Measurements from ENCODE around the gene ARHGAP1.
"Not testable (repeated sequence)": the region's sequence is repeated elsewhere in the genome, so short reads cannot be mapped to it uniquely, and the experiment has no call there.

ARHGAP1 gene

DNA sequence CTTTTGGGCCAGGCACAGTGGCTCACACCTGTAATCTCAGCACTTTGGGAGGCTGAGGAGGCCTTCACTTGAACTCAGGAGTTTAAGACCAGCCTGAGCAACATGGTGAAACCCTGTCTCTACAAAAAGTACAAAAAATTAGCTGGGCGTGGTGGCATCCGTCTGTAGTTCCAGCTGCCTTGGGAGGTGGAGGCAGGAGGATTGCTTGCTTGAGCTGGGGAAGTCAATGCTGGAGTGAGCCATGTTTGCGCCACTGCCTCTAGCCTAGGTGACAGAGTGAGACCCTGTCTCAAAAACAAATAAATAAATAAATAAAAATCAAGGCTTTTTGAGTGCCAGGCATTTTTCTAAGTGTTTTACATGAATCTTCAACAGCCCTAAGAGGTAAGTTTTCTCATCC is 29.9 kb downstream of the ARHGAP1 start:
- DNase-seq: not testable (repeated sequence)

DNA sequence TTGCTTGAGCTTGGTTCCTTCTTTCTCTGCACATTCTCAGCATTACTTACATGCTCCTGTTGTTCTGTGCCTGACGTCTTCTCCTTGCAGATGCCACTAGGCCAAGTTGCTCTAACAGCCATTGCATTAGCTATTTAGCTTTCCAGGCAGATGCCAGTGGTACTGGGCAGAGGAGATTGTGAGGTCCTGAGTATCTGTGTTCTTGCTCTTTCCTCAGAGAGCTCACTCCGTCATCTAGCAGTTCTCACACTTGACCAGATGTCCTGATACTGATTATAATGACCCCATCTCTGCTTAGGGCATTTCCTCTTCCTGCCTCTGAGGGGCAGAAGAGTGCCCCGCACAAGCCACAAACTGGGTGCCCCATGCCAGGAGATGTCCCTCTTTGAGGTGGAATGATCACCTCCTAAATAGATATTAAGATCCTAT is 30.7 kb downstream of the ARHGAP1 start:
- no peak for DNase-seq

DNA sequence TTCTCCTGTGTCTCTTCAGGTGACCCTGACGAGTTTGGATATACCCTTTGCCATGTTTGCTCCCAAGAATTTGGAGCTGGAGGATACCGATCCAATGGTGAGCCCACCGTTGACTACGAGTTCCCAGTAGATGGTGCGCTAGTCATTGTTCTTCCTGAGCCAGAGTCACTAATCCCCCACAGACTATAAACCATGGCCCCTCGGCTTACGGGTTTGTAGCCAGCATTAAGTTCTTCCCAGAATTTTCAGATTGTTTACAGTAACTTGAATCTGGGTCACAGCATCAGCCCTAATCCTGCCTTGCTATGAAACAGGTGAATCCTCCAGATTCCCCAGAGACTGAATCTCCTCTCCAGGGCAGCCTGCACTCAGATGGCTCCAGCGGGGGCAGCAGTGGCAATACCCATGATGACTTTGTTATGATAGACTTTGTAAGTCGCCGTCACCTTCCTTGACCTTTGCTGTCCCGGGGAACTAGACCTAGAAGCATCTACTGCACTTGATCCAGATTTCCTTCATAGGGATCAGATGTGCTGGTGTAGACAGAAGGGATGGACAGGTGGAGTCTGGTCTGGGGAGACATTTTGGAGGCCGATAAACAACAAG is 31.8 kb downstream of the ARHGAP1 start:
- DNase-seq: no peak

DNA sequence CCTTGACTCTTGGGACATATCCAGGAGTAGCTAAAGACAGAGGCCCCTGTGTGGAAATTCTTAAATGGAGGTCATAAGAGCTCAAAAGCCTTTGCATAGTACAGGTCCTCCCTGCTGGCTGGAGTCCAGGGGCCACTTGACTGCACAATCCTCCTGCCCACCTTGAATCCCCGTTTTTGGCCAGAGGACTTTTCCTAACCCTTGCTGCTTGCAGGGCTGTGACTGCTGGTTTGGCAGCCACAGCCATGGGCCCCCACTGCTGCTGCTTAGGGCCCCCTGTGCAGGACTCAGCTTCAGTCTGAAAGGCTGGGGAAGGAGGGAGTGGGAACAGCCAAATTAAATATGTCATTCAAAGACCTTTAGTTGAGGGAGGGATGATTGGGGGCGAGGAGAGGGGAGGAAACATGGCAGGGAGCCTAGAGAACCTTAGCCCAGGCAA is 33.4 kb downstream of the ARHGAP1 start:
- DNase-seq: no peak

DNA sequence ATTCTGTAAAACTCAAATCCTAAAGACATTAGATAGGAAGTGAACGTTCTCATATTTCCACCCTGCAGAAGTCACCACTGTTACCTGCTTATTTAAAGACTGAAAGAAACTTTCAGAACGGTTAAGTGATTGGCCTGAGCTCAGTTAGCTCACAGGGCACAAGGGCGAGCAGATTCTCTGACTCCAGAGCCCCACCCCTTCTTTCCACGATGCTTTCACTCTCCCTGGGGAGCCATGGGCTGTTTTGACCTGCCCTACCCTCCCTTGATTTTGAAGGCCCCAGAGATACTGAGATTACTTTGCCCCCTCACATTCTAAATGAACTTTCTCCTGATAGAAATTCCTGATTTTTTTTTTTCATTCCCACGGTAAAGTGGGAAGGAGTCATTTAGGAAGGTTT is 33.9 kb downstream of the ARHGAP1 start:
- DNase-seq: no peak

DNA sequence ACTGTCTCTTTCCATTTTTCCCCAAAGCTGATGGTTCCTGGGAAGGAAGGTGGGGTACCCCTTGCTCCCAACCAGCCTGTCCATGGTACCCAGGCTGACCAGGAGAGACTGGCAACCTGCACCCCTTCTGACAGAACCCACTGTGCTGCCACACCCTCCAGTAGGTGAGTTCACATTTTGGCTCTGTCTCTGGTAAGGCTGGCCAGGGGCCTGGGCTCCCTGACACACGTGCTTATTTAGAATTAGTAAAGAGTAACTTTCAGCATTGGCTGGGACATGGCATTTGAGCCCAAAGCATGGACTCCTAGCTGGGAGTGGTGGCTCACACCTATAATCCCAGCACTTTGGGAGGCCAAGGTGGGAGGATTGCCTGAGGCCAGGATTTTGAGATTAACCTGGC is 35.1 kb downstream of the ARHGAP1 start:
- DNase-seq: no peak

DNA sequence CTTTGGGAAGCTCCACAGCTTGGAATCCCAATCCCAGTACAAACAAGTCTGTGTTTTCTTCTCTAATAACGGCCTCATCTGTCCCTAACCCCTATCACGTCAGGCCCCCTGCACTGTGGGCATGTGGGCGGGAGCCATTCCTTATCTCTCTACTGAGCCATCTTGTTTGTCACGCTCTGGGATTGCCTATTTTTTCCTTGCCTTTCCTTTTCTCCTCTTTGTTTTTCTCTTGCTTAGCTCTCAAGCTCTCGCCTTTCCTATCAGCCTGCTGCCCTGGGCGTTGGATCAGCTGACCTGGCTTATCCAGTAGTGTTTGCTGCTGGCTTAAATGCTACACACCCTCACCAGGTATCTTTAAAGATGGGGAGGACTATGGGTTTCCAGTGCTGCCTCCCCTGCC is 35.8 kb downstream of the ARHGAP1 start:
- DNase-seq: no peak

DNA sequence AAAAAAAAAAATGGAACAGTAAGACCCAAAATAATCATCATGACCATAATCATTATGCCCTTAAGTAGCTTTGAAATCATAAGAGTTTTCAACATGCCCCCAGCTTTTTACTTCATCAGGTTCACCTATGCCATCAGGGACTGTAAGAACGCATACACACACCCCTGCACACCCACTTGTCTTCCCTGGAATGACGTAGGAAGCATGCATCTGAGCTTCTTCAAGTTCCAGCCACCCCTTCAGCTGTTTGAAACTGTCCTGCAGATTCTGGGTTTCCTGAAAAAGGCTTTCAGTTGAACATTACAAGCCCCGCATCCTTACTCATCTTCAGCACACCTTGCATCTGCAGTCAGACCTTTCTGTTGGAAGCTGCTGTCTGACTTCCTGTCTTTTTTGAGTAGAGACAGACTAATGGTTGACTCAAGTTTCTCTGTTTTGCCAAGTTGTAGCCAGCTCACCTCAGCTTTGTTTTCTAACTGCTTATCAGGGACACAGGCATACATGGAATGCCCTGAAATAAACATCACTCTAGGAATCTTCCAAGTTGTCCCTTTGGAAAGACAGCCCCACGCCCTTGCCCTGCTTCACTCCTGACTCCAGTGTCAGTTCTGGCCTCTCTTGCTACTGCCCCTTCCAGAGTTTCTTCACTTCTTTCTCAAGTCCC is 37.0 kb downstream of the ARHGAP1 start:
- no peak for DNase-seq

DNA sequence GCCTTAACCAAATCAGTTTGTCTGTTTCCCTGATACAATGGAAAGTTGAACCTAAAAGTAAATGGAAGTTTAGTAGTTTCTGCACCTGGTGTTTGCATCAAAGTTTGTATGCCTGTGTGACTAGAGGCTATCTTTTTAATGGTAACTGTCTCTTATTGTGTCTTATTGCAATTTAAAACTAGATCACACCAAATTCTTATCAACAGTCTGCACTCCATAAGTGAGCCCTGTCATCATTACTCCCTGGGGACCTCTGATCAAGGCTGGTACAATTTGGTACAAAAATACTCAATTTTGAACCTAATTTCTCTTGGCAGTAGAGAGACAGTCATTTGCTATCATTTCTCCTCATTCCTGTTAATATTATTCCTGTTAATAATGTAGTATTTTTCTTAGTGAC is 38.1 kb downstream of the ARHGAP1 start:
- no peak for DNase-seq

DNA sequence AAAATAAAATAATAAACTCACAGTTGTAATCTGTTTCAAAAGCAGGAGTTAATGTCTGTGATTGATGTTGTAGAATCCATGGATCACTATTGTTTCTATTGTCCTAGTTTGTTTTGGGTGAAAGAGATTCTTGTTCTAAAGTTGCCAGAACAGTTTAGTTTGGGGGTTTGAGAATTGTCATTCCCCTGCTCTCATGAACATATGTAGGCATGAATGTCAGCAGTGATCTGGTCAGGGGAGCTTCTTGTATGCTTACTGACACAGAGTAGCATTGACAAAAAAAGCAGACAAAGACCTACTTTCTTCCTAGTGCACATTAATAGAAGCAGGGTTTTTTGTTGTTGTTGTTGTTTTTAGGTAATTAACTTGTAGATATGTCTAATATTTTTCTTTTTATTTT is 38.6 kb downstream of the ARHGAP1 start:
- no peak for DNase-seq

DNA sequence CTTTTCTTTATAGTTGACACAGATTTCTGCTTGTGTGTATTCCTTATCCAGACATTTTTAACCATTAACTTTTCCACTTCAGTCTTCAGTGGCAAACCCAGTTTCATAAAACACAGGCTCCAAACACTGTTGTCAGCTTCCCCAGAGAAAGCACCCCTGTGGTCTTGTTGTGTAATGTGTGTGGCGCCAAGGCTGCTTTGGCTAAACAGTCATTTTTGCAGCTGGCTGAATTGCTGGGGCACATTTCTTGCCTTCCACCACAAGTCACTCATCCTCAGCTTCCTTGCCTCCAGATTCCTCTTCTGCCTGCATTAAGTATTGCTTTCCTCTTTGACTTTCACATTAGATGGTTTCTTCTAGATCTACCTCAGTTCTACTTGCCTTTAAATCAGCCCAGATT is 40.5 kb downstream of the ARHGAP1 start:
- DNase-seq: no peak

DNA sequence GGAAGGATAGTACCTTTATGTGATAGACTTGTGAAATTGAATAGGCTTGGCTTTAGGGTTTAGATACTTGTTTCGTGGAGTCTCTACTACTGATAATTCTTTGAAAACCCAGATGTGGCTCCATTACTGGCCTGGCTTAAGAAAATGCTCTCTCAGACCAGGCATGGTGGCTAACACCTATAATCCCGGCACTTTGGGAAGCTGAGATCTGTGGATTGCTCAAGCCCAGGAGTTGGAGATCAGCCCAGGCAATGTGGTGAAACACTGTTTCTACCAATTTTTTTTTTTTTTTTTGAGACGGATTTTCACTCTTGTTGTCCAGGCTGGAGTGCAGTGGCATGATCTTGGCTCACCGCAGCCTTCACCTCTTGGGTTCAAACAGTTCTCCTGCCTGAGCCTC is 42.2 kb downstream of the ARHGAP1 start:
- no peak for DNase-seq

DNA sequence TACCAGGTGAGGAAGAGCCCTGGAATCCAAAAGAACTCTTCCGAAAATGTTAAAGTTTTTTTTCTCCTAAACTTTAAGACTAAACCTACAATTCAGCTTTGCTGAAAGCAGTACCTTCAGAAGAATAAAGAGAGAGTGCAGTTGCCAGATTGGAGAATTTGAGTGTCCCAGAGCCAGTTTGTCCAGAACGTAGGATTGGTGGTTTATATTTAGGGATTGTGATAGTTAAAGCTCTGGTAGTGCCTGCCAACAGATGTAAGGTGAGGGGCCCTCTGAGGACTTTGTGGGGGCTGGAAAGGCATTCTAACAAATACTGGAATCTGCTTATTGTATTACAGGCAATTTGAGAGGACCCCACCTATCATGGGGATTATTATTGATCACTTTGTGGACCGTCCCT is 43.2 kb downstream of the ARHGAP1 start:
- DNase-seq: no peak

DNA sequence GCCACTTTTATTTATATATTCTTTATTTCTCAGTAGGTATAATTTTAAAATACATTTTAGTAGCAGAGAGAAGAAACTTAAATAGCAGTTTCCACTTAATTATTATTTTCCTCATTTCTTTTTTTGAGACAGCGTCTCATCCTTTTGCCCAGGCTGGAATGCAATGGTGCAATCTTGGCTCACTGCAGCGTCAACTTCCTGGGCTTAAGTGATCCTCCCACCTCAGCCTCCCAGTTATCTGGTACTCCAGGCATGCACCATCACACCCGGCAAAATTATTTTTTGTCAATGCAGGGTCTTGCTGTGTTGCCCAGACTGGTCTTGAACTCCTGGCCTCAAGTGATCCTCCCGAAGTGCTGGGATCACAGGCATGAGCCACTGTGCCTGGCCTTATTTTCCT is 44.8 kb downstream of the ARHGAP1 start:
- no peak for DNase-seq

DNA sequence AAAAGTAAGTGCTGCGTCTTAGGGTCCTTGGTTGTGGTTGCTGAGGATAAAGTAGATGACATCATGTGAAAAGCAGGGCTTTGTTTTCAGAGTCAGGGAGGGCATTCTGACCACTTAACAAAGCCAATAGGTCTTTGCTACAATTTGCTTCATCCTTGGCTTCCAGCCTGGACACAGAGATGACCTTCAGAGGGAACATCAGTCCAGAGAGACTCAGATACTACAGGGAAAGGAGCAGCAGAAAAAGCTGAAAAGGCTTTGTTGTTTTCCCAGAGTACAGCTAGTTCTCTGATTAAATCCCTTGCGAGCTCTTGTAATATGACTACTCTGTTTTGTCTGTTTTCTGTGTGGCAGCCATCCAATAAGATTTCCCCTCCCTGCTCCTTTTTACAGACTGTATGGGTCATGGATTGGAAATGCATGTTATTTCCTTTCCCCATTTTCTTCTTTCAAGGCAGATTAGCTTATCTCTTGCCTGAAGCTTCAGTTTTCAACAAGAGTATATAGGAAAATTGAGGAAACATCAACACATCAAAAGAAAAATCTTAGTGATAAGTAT is 51.2 kb downstream of the ARHGAP1 start:
- DNase-seq: no peak

DNA sequence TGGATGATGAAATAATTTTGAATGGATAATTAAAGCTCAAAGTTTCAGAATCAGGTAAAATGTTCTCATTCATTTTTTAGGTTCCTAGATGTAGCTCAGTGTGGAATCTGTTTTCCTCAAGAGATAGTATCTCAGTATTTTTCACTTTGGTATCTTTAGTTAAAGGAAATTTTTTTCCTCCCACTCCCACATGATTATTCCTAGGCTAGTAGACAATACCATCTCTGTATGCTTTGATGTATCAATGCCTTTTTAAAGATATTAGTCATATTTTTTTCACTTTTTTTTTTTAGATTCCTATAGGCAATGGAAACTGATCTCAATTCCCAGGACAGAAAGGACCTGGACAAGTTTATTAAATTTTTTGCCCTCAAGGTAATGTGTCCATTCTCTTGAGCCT is 56.4 kb downstream of the ARHGAP1 start:
- no peak for DNase-seq

DNA sequence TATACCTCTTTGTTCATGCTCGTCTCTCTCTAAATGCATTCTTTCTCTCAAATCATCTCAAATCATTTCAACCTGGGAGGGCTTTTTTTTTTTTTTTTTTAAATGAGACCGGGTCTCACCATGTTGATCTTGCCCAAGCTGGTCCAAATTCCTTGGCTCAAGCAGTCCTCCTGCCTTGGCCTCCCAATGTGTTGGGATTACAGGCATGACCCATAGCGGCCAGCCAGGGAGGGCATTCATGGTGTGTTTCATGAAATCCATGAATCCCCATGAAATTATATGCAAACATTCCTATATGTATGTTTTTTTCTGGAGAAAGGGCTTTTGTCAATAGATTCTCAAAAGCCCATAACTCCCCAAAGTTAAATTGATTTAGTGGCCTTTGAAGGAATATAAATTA is 56.9 kb downstream of the ARHGAP1 start:
- no peak for DNase-seq

DNA sequence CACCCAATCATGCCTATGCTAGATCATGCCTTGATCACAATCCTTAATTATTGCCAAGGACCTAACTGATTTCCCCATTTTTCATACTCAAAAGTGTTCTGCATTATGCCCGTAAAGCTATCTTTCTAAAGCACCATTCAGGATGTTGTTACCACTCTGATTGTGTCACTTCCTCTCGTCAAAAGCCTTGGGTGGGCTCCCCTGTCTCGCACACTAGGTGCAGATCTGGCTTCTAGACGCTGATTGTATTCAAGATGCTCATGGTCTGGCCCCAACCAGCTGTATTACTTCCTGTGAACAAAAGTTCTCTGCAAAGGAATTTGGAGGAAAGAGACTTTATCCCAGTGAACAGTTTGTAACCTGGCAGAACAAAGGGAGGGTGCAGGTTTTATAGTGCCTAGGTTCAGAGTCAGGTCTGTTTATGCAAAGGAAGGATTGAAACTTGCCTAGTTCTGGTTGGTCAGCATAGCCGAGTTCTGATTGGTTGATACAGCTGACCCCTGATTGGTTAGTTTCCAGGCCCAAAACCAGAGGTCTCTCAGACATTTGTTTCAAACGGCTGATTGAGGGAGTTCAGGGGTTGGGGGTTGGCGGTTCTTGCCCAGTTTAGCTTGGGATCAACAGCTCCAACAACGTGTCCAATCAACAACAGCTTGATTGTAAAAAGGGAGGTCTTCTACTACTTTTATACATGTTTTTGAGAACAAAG is 57.6 kb downstream of the ARHGAP1 start:
- no peak for DNase-seq

DNA sequence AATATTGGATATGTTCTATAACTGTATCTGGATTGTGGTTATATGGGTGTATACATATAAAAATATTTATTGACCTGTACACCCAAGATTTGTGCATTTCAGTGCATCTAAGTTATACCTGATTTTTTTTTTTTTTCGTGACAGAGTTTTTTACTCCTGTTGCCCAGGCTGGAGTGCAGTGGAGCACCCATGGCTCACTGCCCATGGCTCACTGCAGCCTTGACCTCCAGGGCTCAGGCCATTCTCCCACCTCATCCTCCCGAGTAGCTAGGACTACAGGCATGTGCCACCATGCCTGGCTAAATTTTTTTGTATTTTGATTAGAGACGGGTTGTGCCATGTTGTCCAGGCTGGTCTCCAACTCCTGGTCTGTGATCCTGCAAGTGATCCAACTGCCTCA is 58.8 kb downstream of the ARHGAP1 start:
- no peak for DNase-seq

DNA sequence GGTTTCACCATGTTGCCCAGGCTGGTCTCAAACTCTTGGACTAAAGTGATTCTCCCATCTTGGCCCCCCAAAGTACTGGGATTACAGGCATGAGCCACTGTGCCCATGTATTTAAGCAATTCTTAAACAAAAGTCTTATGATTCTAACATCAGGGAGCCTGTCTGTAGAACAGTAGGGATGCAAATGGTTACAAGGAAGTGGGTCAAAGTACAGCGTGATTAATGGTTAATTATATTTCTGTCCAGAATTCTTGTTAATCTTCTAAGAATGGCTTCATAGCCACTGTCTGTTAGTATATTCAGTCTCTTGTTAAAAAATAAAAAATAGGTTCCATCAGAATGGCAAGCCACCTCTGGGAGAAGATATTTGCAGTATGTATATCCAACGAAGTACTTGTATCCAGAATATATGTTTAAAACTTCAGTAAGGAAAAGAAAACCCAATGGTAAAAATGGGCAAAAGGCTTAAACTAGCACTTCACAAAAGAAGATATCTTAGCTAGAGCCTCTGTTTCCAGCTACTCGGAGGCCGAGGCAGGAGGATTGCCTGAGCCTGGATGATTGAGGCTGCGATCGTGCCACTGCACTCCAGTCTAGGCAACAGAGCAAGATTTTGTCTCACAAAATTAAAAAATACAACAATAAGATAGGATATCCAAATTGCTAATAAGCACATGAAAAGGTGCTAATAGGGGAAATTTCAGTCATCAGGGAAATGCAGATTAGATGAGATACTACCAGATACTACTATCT is 60.2 kb downstream of the ARHGAP1 start:
- DNase-seq: no peak

DNA sequence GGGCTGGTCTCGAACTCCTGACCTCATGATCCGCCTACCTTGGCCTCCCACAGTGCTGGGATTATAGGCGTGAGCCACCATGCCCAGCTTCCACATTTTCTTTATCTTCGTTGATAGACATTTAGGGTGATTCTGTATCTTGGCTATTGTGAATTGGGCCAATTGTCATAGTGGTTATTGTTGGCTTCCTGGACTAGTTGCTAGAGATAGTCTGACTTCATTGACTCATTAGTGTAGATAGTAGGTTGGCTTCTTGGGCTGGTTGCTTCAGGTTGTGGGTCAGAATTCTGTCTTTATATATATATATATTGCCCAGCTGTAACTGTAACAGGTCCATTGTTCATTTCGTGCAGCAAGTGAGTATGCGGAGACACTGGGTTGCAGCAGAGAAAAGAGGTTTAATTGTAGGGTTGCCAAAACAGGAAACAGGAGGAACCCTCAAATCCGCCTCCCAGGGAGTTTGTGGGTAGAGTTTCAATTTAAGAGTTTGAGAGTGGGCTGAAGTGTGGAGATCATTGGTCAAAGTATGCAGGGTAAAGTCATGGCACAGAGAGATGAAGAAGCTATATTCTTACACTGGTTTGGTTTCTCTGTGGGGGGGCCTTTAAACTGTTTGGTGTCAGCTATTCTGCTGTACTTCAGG is 61.1 kb downstream of the ARHGAP1 start:
- DNase-seq: no peak

DNA sequence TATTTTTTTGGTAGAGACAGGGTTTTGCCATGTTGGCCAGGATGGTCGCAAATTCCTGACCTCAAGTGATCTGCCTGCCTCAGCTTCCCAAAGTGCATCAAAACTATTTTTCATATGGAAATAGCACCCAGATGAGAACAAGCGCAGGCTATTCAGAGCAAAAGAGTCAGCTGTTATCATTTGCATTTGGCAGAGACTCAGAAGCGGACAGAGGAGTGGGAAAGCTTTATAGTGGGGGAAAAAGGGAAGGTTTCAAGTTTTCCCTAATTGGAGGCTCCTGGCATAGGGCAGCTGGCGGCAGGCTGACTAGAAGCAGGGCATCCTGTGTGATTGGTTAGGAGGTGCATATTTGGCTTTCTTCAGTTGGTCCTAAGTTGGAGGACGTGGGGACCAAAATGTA is 62.9 kb downstream of the ARHGAP1 start:
- DNase-seq: no peak
